GM06990 (cell line): Measurements from ENCODE around the gene VAV2.

ENCODE experiments used
- DNase-seq: peaks from one replicate; pipeline ENCODE4 v3.0.0-alpha.2; 2011; ENCODE audit not compliant: insufficient read length; ENCODE audit errors: extremely low read depth
- H3K27me3 ChIP-seq: replicated peaks from 2 replicates; pipeline ENCODE4 v1.6.0; 2011; ENCODE audit warnings: low read length; ENCODE audit not compliant: control insufficient read depth, insufficient read depth
- H3K36me3 ChIP-seq: 2 replicates; pipeline ENCODE4 v1.5.1; 2011; ENCODE audit warnings: low read length; ENCODE audit not compliant: control insufficient read depth, insufficient read depth
- H3K4me3 ChIP-seq: replicated peaks from 2 replicates; pipeline ENCODE4 v1.5.1; 2011; ENCODE audit warnings: low read depth, mild to moderate bottlenecking, control low read depth, low read length
- CTCF ChIP-seq: IDR thresholded peaks from 2 replicates; pipeline ENCODE4 v1.5.1; 2011; ENCODE audit warnings: low read length, control low read depth, mild to moderate bottlenecking, inconsistent platforms; ENCODE audit not compliant: insufficient read depth, poor library complexity, severe bottlenecking

VAV2 gene

GRCh38 chr9:133851693-133852092, 140.4 kb downstream of the VAV2 start:
- TF ChIP-seq CTCF = no peak
- Histone ChIP-seq H3K4me3 (no peak overlapping the region), H3K27me3 (no peaks in the 10 kb centered on the region), H3K36me3 (peaks cover 7% of the 10 kb centered on the region)
- DNase-seq = no peak

- no peaks in the 10 kb centered on the region for H3K27me3 ChIP-seq
- H3K4me3 ChIP-seq = no peak overlapping the region
- no peak for TF ChIP-seq CTCF
- H3K36me3 ChIP-seq = peaks cover 7% of the 10 kb centered on the region
- no peak for DNase-seq
Observed at GRCh38 chr9:133850937-133851336, 141.2 kb downstream of the VAV2 start.

GRCh38 chr9:133850161-133850560, 142.0 kb downstream of the VAV2 start:
- Histone ChIP-seq H3K36me3 (peaks cover 7% of the 10 kb centered on the region), H3K4me3 (no peak overlapping the region), H3K27me3 (no peaks in the 10 kb centered on the region)
- DNase-seq = no peak
- TF ChIP-seq CTCF = no peak

- DNase-seq = no peak
- Histone ChIP-seq H3K4me3 (no peak overlapping the region), H3K27me3 (no peaks in the 10 kb centered on the region), H3K36me3 (peaks cover 9% of the 10 kb centered on the region)
- no peak for TF ChIP-seq CTCF
Observed at GRCh38 chr9:133849110-133849670, 142.9 kb downstream of the VAV2 start.

GRCh38 chr9:133848471-133849109, 143.5 kb downstream of the VAV2 start:
- Histone ChIP-seq H3K27me3 (no peaks in the 10 kb centered on the region), H3K4me3 (no peak overlapping the region), H3K36me3 (peaks cover 9% of the 10 kb centered on the region)
- no peak for TF ChIP-seq CTCF
- no peak for DNase-seq
